HepG2 (cell line): Measurements from ENCODE around the gene PHC1. TPM values are rescaled to one million over a fixed set of nuclear protein-coding genes. Genes with fewer than 3 reads are reported as not detected.

Source experiments
- AKAP8 ChIP-seq: sonication (generic); formaldehyde crosslinking; IDR thresholded peaks from 2 replicates; pipeline ENCODE4 v1.5.1; 2020; ENCODE audit warnings: mild to moderate bottlenecking, missing genetic modification reagents
- ATRX ChIP-seq: sonication (generic); formaldehyde crosslinking; IDR thresholded peaks from 2 replicates; pipeline ENCODE4 v1.4.0; 2020; ENCODE audit warnings: missing genetic modification reagents, borderline replicate concordance
- BHLHE40 ChIP-seq: IDR thresholded peaks from 2 replicates; pipeline ENCODE4 v1.6.1; 2011; ENCODE audit warnings: low read length, improper control_type of control experiment
- FUBP1 ChIP-seq: sonication (generic); formaldehyde crosslinking; IDR thresholded peaks from 2 replicates; pipeline ENCODE4 v1.5.1; 2020; ENCODE audit warnings: missing genetic modification reagents, mild to moderate bottlenecking, borderline replicate concordance
- HDAC1 ChIP-seq: sonication (generic); formaldehyde crosslinking; IDR thresholded peaks from 2 replicates; pipeline ENCODE4 v1.5.1; 2020; ENCODE audit warnings: mild to moderate bottlenecking, missing genetic modification reagents
- HOXA3 ChIP-seq: sonication (generic); formaldehyde crosslinking; IDR thresholded peaks from 2 replicates; pipeline ENCODE4 v1.5.0; 2020; ENCODE audit warnings: missing genetic modification reagents
- HOXA7 ChIP-seq: sonication (generic); formaldehyde crosslinking; IDR thresholded peaks from 2 replicates; pipeline ENCODE4 v1.8.1; 2022; ENCODE audit warnings: mild to moderate bottlenecking, missing genetic modification reagents, moderate library complexity
- JDP2 ChIP-seq: sonication (generic); formaldehyde crosslinking; IDR thresholded peaks from 2 replicates; pipeline ENCODE4 v1.8.1; 2022; ENCODE audit warnings: missing genetic modification reagents, borderline replicate concordance
- KLF13 ChIP-seq: sonication (generic); formaldehyde crosslinking; IDR thresholded peaks from 2 replicates; pipeline ENCODE4 v1.4.0; 2020; ENCODE audit warnings: mild to moderate bottlenecking, missing genetic modification reagents
- RBM22 ChIP-seq: fragments of 200-400 bp; formaldehyde crosslinking; optimal IDR thresholded peaks from 2 replicates; pipeline ENCODE3; 2017; ENCODE audit warnings: mild to moderate bottlenecking, low read length, moderate library complexity
- SKIL ChIP-seq: sonication (generic); formaldehyde crosslinking; IDR thresholded peaks from 2 replicates; pipeline ENCODE4 v1.8.0; 2022; ENCODE audit warnings: missing genetic modification reagents, mild to moderate bottlenecking, moderate library complexity, borderline replicate concordance
- SMARCE1 ChIP-seq: fragments of 450-650 bp; IDR thresholded peaks from 2 replicates; pipeline ENCODE4 v1.6.1; 2017; ENCODE audit warnings: borderline replicate concordance
- SRSF4 ChIP-seq: fragments of 200-400 bp; formaldehyde crosslinking; IDR thresholded peaks from one replicate; pipeline ENCODE4 v1.6.1; 2018; ENCODE audit warnings: mild to moderate bottlenecking, low read depth, low read length, moderate library complexity; ENCODE audit not compliant: poor library complexity, severe bottlenecking
- YY1 ChIP-seq: IDR thresholded peaks from 2 replicates; pipeline ENCODE4 v1.6.1; 2011; ENCODE audit warnings: low read length, low read depth, moderate library complexity, mild to moderate bottlenecking; ENCODE audit not compliant: insufficient read depth, insufficient replicate concordance
- ZBTB37 ChIP-seq: sonication (generic); formaldehyde crosslinking; IDR thresholded peaks from 2 replicates; pipeline ENCODE4 v1.4.0; 2020; ENCODE audit warnings: mild to moderate bottlenecking, missing genetic modification reagents
- ZKSCAN5 ChIP-seq: sonication (generic); formaldehyde crosslinking; IDR thresholded peaks from 2 replicates; pipeline ENCODE4 v1.5.1; 2020; ENCODE audit warnings: mild to moderate bottlenecking, missing genetic modification reagents
- ZNF362 ChIP-seq: sonication (generic); formaldehyde crosslinking; IDR thresholded peaks from 2 replicates; pipeline ENCODE4 v1.4.0; 2020; ENCODE audit warnings: missing genetic modification reagents, mild to moderate bottlenecking, borderline replicate concordance
- ZNF546 ChIP-seq: sonication (generic); formaldehyde crosslinking; conservative IDR thresholded peaks from 2 replicates; pipeline ENCODE4 v1.8.1; 2023; ENCODE audit warnings: mild to moderate bottlenecking, missing genetic modification reagents
- ZNF674 ChIP-seq: sonication (generic); formaldehyde crosslinking; IDR thresholded peaks from 2 replicates; pipeline ENCODE4 v1.5.0; 2020; ENCODE audit warnings: low read depth, mild to moderate bottlenecking, missing genetic modification reagents
- polyA plus RNA-seq, 8 experiments: library from polyadenylated mRNA; depleted of rRNA in 3 of 8; stranded (reverse) in 7 of 8; unstranded in 1 of 8; fragments of >200 nt; fragmentation: Illumina TruSeq in 4 of 8; extraction: Trizol in 4 of 8; gene quantifications; 2 replicates each; pipeline versions ENCODE4 v1.2.1 to v1.2.3, GENCODE V29; 2011 to 2016; ENCODE audit warnings: low read depth in 4 of 8, missing spikeins in 1 of 8, mixed read lengths in 1 of 8; ENCODE audit not compliant: insufficient read depth in 1 of 8
- total RNA-seq, 5 experiments: library from RNA; depleted of rRNA; stranded (reverse); fragments of >200 nt; fragmentation: Illumina TruSeq; extraction: Trizol; gene quantifications; 2 replicates each; pipeline ENCODE4 v1.2.3, GENCODE V29; 2016; ENCODE audit warnings: low read depth in 1 of 5
- TF ChIP-seq, protein P1 (sequence below): sonication (generic); formaldehyde crosslinking; IDR thresholded peaks from 2 replicates; pipeline ENCODE4 v1.5.0; 2020; ENCODE audit warnings: mild to moderate bottlenecking, missing genetic modification reagents

Gene PHC1
- total and polyA plus RNA-seq, 2 of the 13 experiments (the other 11 are each of a cell fraction or from before 2014, with no cell fraction given), result 9.4 to 35.0 TPM

DNA sequence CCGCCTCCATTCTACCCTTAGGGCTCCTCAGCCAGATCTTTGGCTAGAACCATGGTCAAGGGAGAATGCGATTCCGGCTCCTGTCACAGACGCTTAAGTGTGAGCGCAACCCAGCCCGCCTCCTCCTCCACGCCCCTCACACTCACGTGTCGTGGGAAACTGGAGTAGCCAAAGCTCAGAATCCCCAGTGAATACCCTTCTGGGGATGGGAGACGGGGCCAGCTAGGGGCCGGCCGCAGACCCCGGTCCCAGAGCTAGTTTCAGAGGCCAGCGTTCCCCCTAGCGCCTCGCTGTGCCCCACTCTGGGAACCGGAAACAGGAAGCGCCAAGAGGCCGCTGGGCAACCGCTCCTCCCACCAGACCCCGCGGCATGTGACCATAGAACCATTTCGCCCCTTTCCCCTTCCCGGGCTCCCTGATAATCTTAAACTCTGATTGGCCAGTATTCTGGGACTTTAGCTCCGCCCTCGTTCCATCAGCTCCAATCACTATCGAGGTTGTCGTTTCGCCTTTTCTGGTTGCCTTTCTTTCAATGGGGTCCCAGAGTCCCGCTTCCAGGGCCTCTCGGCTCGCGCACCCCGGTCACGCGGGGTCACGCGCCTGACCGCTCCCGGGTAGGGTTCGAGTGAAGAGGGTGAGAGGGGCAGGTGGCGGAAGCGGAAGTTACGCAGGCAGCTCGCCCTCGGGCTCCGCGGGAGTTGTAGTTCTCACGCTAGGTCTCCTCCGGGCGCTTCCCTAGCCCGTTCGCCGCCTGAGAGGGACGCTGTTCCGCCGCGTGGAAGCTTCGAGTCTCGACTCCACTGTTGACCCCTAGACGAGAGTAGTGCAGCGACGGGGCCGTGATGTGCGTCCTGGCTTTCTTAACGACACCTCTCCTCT, 35.3 kb downstream of the PHC1 start, which contains the start of gene M6PR (continued):
- TF ChIP-seq SKIL (CRISPR knock-in tag) (no peak), JDP2 (CRISPR knock-in tag) (no peak), AKAP8 (no peak), ZNF674 (no peak), HOXA3 (peak; percentile 93), ZNF362 (no peak), KLF13 (CRISPR knock-in tag) (no peak), SMARCE1 (no peak), YY1 (no peak), ATRX (CRISPR knock-in tag) (no peak), ZNF546 (CRISPR knock-in tag) (0 out of 2 replicates have a peak, but pooled peaks have one; percentile 29), ZBTB37 (CRISPR knock-in tag) (0 out of 2 replicates have a peak, but pooled peaks have one; percentile 33), RBM22 (no peak), HDAC1 (CRISPR knock-in tag) (peak; percentile 75), HOXA7 (CRISPR knock-in tag) (no peak), ZKSCAN5 (CRISPR knock-in tag) (no peak), SRSF4 (no peak), BHLHE40 (peak; percentile 80; the same call in 1 of the 2 replicates), FUBP1 (CRISPR knock-in tag) (no peak)
- TF ChIP-seq, protein P1, sequence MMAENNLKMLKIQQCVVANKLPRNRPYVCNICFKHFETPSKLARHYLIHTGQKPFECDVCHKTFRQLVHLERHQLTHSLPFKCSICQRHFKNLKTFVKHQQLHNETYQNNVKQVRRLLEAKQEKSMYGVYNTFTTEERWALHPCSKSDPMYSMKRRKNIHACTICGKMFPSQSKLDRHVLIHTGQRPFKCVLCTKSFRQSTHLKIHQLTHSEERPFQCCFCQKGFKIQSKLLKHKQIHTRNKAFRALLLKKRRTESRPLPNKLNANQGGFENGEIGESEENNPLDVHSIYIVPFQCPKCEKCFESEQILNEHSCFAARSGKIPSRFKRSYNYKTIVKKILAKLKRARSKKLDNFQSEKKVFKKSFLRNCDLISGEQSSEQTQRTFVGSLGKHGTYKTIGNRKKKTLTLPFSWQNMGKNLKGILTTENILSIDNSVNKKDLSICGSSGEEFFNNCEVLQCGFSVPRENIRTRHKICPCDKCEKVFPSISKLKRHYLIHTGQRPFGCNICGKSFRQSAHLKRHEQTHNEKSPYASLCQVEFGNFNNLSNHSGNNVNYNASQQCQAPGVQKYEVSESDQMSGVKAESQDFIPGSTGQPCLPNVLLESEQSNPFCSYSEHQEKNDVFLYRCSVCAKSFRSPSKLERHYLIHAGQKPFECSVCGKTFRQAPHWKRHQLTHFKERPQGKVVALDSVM (CRISPR knock-in tag), result peak; percentile 44
